NCI-H460 (cell line): ENCODE results near the gene LDB3. TPM values are rescaled to one million over a fixed set of nuclear protein-coding genes. Genes with fewer than 3 reads are reported as not detected.

Experiments used
- DNase-seq: peaks from one replicate; pipeline ENCODE4 v3.0.0-alpha.2; 2016; ENCODE audit warnings: low read depth; ENCODE audit errors: extremely low read depth
- total RNA-seq: library from RNA; depleted of rRNA; stranded (reverse); fragments of >200 nt; shearing (Covaris generic); gene quantifications from 2 replicates; pipeline ENCODE4 v1.2.3, GENCODE V29; 2014

LDB3 gene
- total RNA-seq, 1 experiment from 2014 or later, result 0.15 TPM

DNA sequence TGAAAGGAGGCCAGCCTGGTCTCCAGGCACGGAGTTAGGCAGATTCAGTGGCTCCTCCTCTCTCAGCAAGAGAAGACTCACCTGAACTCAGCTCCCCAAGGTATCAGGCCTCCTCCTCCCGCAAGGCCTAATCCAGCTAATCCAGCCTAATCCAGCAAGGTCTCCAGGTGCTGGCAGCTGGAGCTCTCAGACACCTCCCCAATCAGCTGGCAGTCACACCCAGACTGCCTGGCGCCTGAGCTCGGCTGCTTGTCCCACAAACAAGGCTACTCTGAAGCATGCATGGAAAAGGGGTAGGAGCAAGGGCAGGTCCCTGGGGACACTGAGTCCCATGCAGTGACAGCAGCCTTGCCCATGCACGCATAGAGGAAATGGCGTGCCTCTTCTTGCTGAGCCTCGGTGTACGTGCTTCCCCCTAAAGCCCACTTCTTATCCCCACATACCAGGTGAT, 17.3 kb upstream of the LDB3 start:
- no peak for DNase-seq

- no peak for DNase-seq
Measured at GRCh38 chr10:86651631-86652331, 16.5 kb upstream of the LDB3 start.

DNA sequence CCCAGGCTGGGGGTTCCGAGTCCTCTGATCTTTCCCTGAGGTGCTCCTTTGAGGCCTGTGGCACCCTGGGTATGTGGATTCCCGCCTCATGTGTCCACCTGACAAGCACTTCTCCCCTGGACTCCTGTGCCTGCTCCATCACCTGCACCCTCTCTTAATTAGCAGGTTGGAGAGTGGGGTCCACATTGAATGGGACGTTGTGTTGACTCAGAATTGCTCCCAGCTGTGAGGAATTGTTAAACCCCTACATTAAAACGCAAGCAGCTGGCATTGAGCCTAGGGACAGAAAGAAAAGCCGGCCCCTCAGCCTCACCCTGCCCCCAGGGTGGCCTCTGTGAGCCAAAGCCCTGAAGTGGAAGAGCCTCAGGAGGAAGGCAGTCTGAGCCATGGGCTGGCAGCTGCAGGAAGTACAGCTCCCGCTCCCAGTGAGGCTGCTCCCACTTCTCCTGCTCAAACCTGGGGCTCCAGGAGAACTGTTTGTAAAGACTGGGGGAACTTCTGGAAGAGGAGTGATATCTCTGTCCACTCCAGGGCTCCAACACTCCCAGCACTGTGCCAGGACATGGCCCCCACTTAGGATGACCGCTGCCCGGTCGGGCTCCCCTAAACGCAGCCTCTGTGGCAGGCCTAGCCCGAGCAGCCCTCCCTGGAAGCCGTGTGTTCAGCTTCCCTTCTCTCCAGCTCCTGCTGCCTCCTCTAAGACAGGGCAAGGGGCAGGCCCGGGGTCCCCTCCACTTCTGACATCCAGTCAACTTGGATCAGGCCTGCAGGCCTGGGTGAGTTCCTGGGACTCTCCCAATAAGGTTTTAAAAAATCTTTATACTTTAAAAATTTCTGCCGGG, 15.7 kb upstream of the LDB3 start:
- DNase-seq, result no peak

GRCh38 chr10:86653379-86653778, 14.9 kb upstream of the LDB3 start:
- DNase-seq, result no peak

- DNase-seq, result no peak
Measured at GRCh38 chr10:86653987-86654386, 14.3 kb upstream of the LDB3 start.

- no peak for DNase-seq
Measured at GRCh38 chr10:86654411-86655172, 13.7 kb upstream of the LDB3 start, which contains the start of gene OPN4. Gene OPN4, plus strand, starts transcription at chr10:86654547. Its CDS starts 237 bp downstream, at chr10:86654784.

GRCh38 chr10:86655173-86655540, 13.2 kb upstream of the LDB3 start:
- DNase-seq, result no peak

DNA sequence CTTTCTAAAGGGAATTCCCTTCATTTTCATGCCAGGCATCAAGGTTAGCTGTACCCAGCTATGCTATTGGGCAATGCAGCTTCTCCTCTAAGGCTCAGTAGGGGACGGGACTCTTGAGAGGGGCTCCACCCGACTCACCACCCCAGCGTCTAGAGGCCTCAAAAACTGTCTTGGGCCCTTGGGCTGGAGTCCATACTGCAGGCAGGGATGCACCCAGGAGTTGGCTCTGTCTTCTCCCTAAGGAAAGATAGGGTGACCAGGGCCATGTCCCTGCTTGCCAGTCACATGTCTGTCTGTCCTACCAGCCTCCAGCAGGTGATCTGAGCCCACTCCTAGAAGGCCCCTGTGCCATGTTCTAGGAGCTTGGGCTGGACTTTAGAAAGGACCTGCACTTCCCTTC, 12.7 kb upstream of the LDB3 start:
- DNase-seq, result no peak

GRCh38 chr10:86657011-86657395, 11.3 kb upstream of the LDB3 start:
- DNase-seq, result no peak

GRCh38 chr10:86657396-86658011, 10.8 kb upstream of the LDB3 start:
- no peak for DNase-seq

GRCh38 chr10:86658261-86658741, 10.0 kb upstream of the LDB3 start:
- no peak for DNase-seq

DNA sequence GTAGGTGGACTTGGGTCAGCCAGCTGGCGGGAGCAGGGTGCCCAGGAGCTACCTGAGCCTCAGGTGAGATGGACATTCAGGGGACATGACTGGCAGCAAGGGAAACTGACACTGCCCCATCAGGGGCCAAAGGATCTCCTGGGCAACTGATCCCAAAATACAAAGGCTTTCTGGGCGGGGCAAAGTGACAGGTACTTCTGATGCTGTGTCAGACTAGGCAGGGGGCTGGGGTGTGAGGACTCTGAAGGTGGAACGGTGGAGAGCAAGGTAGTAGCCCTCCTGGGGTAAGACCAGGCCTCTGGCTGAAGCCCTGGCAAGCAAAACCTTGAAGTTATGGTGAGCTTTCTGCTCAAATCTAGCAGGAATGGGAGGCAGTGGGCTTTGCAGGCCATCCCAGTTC, 9.6 kb upstream of the LDB3 start:
- DNase-seq, result no peak

- no peak for DNase-seq
Measured at GRCh38 chr10:86659161-86659691, 9.1 kb upstream of the LDB3 start.

GRCh38 chr10:86659721-86660453, 8.4 kb upstream of the LDB3 start:
- DNase-seq, result no peak

DNA sequence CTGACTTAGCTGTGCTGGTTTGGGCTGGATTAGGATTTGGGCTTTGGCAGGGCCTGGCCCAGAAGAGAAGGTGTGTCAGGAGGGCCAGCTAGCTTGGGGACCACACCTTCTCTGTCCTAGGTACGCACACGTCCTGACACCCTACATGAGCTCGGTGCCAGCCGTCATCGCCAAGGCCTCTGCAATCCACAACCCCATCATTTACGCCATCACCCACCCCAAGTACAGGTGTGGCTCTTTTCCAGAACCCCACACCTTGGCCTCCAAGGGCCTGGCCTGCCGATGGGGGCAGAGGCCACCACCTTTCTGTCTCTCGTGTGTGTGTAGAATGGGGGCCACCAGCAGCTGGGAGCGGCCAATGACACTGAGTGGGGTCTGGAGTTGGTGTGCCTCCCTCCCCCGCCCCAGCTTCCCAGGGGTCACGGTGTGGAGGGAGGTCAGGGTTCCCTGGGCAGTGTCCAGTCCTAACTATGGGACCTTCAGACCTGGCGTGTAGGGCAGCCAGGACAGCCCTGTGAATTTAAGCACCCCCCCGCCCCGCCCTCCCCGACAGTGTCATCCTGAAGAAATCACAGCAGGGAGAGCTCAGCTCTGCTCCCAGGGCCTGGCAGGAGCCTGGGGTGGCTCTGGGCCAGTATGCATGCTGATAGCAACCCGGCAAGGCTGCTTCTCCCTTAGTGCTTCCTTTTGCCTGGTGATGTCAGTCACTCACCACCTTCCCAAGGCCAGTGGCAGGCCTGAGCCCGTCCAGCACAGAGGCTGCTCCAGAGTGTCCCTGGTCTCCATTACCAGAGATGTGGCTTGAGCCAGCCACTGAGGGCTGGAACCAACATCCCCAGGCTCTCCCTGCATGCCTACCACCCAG, 6.9 kb upstream of the LDB3 start:
- DNase-seq, result no peak

GRCh38 chr10:86662186-86663045, 5.9 kb upstream of the LDB3 start:
- no peak for DNase-seq

GRCh38 chr10:86663046-86663345, 5.3 kb upstream of the LDB3 start:
- DNase-seq, result no peak
